Activated naive CD4-positive, alpha-beta T cell treated with anti-CD3 and anti-CD28 coated beads, Interleukin-2, amount 50 U/mL, for 72 hours (primary cell): ENCODE results near the gene PIK3IP1. TPM values are rescaled to one million over a fixed set of nuclear protein-coding genes. Genes with fewer than 3 reads are reported as not detected.

Experiments used
- total RNA-seq, 2 donors: library from RNA; stranded (reverse); gene quantifications; one replicate each; pipeline ENCODE4 v1.2.3, GENCODE V29; 2022

The PIK3IP1 gene
- total RNA-seq, 2 donors from 2014 or later: 20.0 to 20.8 TPM

Other genes starting within 250 kb of the PIK3IP1 start
- gene SMTN, start 211.2 kb downstream of the PIK3IP1 start, total RNA-seq: 100 to 1,000 TPM in 1 of 2 donors, 10 to 100 TPM in 1; 32.5 to 128 TPM
- 10 to 100 TPM in 1 of 2 donors, 1 to 10 TPM in 1; 7.0 to 10.2 TPM for gene SELENOM, start 184.9 kb downstream of the PIK3IP1 start, total RNA-seq
- under 1 TPM; 0.32 to 0.43 TPM for gene INPP5J, start 169.5 kb downstream of the PIK3IP1 start, total RNA-seq
- not detected for gene PLA2G3, start 152.0 kb downstream of the PIK3IP1 start, total RNA-seq
- 10 to 100 TPM; 14.5 to 23.9 TPM for gene RNF185, start 132.3 kb downstream of the PIK3IP1 start, total RNA-seq
- gene LIMK2, start 80.2 kb downstream of the PIK3IP1 start, total RNA-seq: 10 to 100 TPM; 46.8 to 66.2 TPM
- gene PATZ1, start 53.9 kb upstream of the PIK3IP1 start, total RNA-seq: 10 to 100 TPM; 23.5 to 32.3 TPM
- gene DRG1, start 107.1 kb upstream of the PIK3IP1 start, total RNA-seq: 100 to 1,000 TPM; 100 to 103 TPM
- gene EIF4ENIF1, start 197.4 kb upstream of the PIK3IP1 start, total RNA-seq: 10 to 100 TPM; 36.5 to 49.5 TPM
- gene SFI1, start 204.0 kb upstream of the PIK3IP1 start, total RNA-seq: 100 to 1,000 TPM; 259 to 290 TPM